ENCODE measurements around the gene GMEB2.
"Not testable (repeated sequence)": the region's sequence is repeated elsewhere in the genome, so short reads cannot be mapped to it uniquely, and the experiment has no call there.

GMEB2 gene

DNA sequence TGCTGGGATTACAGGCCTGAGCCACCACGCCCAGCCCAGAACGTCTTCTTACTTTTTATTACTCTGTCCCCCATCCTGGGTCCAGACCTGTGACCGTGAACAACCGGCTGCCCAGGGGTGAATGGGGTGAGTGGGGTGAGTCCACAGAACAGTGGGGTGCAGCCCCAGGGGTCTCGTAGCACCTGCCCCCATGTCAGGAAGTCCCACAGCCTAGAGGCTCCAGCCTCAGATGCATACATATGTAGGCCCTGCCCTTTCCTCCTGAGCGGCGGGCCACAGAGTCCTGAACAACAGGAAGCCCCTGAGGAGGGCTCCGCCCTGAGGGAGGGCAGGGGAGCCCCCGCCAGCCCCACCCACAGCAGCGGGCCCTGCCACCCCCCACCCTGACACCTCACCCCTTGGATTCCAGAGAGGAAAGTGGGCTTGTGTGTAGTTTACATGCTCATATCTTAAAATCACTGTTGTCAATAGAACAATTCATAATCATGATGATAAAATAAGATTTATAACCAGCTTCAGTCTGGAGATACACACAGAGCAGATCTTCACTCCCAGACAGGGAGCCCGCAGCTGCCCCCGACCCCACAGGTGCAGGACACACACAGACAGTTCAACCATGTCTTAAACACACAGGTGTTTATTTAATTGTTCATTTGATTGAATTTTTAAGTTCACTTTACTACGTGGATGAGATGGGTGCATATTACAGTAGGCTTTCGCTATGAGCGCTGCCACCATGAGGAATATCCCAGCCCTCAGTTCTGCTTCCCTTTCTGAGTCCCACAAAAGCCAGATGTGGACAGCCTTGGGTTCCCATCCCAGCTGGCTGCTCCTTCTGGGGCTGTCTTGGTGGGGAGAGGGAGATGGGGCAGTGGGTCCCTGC lies 12.4 kb upstream of the GMEB2 start:
- no peak for DNase-seq (ENCODE audit: low read depth)

DNA sequence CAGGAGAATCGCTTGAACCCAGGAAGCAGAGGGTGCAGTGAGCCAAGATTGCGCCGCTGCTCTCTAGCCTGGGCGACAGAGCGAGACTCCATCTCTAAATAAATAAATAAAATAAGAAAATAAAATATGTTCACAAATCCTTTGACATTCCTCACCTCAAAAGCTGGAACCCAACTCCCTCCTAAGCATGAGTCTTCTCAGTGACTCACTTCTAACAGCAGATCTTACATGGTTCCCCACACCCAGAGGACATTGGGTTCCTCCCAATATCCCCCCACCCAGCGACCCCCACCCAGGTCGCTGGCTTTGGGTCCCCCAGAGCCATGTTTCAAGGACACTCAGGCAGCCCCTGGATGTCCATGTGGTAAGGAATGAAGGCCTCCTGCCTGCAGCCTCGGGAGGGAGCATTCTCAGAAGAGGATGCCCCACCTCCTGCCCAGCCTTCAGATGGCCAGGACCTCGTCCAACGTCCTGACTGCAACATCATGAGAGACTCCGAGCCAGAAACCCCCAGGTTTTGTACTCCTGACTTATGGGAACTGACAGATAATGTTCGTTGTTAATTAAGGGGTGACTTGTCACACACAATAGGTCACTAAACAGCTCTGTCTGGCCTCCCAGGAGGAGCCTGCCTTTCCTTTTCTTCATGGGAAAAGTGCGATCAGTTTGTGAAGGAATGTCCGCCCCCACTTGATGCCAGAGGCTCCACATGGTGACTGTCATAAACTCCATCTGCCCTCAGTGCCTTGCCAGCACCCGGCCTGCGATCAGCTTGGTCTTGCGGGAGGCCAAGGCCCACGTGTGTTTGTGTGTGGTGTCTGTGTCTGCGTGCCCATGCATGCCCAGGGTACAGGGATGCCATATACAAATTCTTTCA lies 10.1 kb upstream of the GMEB2 start:
- DNase-seq (ENCODE audit: low read depth), result no peak

DNA sequence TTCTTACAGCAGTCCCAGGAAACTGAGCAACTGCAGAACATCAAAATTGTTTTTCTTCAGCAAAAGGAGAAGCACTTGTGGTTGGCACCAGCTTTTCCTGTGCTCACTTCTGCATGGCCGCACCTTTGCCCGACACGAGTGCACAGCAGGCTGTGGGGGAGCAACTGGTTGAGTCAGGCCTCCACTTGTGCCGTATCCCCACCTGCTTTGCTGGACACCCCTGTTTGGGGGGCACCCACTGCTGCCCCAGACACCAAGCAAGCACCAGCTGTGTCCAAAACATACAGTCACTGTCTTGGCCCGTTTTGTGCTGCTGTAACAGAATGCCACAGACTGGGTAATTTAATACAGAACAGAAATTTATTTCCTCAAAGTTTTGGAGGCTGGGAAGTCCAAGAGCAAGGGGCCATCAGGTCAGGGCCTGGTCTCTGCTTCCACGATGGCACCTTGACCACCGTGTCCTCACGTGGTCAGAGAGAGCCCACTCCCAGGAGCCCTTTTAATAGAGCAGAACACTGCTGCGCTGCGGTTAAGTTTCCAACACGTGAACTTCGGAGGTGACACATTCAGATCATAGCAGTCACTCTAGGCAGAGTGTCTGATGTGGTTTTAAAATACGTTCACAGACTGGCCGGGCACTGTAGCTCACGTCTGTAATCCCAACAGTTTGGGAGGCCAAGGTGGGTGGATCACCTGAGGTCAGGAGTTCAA lies 8.7 kb upstream of the GMEB2 start:
- no peak for DNase-seq (ENCODE audit: low read depth)

DNA sequence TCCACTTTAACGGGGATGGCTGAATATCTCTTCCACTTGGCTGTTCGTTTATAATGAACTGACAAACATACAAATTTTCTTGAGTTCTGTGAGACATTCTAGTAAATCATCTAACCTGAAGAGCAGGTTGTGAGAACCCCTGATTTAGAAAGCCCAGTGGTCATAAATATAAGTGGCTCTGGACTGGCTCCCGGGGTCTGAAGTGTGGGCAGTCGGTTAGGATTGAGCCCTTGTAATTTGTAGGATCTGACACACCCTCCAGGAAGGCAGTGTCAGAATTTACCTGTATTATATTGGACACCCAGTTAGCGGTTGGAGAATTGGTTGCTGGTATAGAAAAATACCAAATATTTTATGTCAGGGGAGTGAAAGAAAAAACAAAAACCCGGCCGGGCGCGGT lies 6.8 kb upstream of the GMEB2 start:
- no peak for DNase-seq (ENCODE audit: low read depth)

DNA sequence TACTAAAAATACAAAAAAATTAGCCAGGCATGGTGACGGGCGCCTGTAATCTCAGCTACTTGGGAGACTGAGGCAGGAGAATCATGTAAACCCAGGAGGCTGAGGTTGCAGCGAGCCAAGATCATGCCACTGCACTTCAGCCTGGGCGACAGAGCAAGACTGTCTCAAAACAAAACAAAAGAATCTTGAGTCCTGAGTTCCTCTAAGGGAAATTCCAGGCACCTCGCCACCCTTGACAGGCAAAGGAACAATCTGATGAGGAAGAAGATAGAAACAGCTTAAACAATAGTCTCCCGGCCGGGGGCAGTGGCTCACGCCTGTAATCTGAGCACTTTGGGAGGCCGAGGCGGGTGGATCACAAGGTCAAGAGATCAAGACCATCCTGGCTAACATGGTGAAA lies 4.5 kb upstream of the GMEB2 start:
- DNase-seq (ENCODE audit: low read depth), result not testable (repeated sequence)

DNA sequence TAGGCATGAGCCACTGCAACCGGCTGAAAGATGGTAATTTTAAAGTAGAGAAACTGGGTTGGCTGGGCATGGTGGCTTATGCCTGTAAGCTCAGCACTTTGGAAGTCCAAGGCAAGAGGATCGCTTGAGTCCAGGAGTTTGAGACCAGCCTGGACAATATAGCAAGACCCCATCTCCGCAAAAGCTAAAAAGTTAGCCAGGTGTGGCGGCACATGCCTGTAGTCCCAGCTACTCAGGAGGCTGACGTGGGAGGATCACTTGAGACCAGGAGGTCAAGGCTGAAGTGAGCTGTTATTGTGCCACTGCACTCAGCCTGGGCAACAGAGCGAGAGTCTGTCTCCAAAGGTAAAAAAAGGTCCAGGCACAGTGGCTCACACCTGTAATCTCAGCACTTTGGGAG lies 4.1 kb upstream of the GMEB2 start:
- not testable (repeated sequence) for DNase-seq (ENCODE audit: low read depth)

DNA sequence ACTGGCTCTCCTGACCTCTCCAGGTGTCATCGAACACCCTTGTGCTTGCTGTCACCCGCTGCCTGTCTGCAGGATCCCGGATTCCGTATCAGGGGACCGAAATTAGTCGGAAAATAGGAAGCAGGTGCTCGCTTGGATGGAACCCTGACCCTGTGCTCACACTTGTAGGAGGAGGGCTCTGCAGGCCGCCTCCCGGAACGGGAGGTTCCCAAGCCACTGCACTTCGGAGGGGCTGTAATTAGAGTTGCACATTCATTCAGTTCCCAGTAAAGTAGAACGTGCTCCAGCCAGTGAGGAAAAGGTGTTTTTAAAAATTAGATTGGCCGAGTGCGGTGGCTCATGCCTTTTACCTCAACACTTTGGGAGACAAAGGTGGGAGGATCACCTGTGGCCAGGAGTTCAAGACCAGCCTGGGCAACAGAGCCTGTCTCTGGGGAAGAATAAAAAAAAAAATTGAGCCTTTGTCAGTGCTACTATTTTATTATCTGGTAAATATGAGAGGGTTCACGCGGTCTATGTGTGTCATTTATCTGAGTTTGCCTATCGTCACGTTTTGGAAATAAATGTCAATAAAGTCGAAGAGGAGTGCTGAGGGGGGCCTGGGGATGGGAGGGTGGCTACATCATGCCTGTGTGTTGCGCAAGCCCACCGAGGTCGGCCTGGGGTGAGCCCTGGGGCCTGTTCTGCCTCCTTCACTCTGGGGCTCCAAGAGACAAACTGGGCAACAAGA lies 1.5 kb upstream of the GMEB2 start:
- DNase-seq (ENCODE audit: low read depth), result no peak

DNA sequence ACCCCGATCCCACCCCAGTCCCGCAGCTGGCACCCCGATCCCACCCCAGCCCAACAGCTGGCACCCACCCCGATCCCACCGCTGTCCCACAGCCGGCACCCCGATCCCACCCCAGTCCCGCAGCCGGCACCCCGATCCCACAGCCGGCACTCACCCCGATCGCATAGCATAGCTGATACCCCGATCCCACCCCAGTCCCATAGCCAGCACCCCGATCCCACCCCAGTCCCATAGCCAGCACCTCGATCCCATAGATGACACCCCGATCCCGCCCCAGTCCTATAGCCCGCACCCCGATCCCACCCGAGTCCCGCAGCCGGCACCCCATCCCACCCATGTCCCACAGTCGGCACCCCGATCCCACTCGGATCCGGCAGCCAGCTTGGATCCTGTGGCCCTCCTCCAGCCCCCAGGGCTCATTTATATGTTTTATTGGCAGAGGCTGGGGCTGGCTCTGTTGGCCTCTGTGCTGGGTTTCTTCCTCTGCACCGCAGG lies 897 bp upstream of the GMEB2 start:
- DNase-seq (ENCODE audit: low read depth), result no peak

DNA sequence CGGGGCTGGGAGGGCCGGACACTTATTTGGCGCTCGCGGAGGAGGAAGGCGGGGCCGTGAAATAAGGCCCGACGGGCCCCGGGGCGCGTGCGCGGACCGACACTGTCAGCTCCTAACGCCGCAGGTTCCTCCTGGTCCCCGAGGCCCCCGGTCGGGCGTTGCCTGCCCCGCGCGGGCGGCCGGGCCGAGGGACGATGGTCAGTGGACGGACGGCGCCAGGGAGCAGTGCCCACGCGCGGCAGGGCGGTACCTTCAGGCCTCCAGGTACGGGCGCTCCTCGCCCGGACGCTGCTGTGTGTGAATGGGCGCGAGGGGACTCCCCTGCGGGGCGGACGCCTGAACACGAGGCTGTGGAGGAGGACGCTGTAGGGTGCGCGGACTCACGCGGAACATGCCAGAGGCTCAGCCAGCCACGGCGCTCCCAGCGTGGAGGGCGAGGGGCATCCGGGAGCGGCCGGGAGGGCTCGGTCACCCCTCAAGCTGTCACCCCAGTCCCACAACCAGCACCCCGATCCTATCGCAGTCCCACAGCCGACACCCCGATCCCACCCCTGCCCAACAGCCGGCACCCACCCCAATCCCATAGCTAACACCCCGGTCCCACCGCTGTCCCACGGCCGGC lies 339 bp upstream of the GMEB2 start:
- DNase-seq (ENCODE audit: low read depth), result peak; percentile 78

DNA sequence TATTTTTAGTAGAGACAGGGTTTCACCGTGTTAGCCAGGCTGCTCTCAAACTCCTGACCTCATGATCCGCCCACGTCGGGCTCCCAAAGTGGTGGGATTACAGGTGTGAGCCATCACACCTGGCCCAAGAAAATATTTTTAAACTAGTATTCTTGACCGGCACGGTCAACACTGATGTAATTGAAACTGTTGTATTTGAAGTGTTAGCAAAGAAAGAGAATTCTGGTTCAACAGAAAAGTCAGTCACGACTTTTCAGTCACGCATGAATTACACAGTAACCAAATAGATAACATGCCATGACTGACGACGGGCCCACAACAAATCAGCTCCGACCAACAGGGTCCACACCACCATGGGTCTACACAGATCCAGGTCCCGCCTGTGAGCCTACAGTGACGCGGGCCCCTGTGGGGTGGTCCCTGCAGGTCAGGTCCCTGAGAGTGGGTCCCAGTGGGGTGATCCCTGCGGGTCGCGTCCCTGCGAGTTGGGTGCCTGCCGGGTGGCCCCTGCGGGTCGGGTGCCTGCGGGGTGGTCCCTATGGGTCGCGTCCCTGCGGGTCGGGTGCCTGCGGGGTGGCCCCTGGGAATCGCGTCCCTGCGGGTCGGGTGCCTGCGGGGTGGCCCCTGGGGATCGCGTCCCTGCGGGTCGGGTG lies 1.0 kb downstream of the GMEB2 start:
- no peak for DNase-seq (ENCODE audit: low read depth)

DNA sequence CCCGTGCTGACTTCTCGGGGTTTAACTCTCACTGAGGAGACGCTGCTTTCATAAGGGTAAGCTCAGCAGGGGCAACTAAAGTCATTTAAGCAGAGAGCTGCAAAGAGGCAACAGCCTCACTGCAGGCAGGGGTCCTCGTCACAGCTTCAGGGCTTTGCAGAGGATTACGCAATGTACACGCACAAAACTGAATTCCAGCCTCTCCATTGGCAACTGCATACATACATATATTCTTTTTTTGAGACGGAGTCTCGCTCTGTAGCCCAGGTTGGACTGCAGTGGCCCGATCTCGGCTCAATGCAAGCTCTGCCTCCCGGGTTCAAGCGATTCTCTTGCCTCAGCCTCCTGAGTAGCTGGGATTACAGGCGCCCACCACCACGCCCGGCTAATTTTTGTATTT lies 2.4 kb downstream of the GMEB2 start:
- no peak for DNase-seq (ENCODE audit: low read depth)

DNA sequence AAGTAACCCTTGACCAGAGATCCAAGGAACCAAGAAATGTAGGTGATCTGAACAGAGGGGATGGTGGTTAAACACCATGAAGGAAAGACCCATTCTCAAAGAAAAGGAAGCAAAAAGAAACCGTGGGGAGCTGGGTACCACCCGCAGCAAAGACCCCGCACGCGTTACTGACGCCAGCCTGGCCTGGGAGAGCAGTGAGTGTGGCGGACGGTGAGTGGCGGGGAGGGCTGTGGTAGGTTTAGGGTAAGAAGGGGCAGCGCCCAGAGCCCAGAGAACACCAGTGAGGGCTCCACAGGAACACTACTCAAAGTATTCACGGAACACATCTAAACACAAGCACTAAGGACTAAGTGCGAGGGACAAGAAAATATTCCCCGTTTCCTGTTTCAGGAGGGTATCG lies 4.2 kb downstream of the GMEB2 start:
- no peak for DNase-seq (ENCODE audit: low read depth)

DNA sequence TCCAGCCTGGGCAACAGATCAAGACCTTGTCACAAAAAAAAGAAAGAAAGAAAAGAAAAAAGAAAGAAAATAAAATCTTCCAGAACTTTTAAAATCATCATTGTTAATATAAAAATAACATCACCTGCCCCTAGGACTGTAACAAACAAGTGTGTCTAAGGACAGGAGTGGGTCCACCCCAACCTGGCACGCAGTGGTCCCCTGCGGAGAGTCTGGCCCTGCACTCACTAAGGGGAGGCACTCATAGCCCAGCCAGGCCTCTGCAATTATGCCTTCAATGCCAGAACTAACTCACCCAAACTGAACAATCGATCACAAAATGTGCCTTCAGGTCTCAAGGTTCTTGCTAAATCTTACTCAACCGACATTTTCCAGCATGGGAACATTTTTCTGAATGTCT lies 4.8 kb downstream of the GMEB2 start:
- DNase-seq (ENCODE audit: low read depth), result no peak

DNA sequence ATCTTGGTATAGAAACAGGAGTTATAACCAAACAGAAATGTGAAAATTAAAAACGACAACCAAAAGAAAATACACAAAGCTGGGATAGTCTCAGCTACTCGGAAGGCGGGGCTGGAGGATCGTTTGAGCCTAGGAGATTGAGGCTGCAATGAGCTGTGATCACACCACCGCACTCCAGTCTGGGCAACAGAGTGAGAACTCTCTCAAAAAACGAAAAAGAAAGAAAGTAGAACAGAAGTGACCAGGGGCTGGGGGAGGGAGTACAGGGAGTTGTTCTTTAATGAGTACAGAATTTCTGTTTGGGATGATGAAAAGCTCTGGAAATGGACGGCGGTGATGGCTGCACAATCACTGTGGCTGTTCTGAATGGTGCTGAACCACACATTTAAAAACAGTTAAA lies 5.9 kb downstream of the GMEB2 start:
- no peak for DNase-seq (ENCODE audit: low read depth)

DNA sequence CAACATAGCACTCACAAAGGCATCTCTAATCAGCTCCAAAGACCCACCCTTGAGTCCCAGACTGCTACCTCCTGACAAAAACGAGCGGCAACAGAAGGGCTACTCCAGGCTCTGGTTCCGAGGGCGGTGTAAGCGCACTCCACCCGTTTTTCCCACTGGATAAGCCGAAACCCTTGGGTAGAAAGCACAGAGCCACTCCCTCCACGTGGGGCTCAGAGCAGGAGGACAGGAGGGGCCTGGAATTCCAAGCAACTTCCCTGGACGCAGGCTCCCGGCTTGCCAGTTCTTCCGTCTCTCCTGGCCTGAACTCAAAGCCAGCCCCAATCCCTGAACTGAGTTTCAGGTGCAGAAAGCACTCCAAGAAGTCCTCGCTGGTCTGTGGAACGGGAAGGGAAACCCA lies 7.4 kb downstream of the GMEB2 start:
- no peak for DNase-seq (ENCODE audit: low read depth)

DNA sequence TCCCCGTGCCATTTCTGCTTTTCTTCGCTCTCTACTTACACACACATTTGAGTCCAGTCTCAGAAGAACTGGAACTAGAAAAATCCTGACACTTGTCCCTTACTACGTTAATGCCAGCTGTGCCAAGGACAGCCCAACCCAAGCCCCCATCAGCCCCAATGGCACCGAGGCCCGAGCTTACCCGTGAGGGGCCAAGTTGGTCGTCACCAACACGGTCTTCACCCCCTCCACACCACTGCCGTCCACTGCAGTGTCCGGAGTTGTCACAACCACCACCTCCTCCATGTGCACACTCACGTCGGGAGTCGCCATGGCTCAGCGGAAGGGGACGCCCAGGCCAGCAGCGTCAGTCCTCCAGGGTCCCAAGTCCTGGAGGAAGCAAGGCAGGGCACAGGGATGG lies 7.8 kb downstream of the GMEB2 start:
- DNase-seq (ENCODE audit: low read depth), result no peak

DNA sequence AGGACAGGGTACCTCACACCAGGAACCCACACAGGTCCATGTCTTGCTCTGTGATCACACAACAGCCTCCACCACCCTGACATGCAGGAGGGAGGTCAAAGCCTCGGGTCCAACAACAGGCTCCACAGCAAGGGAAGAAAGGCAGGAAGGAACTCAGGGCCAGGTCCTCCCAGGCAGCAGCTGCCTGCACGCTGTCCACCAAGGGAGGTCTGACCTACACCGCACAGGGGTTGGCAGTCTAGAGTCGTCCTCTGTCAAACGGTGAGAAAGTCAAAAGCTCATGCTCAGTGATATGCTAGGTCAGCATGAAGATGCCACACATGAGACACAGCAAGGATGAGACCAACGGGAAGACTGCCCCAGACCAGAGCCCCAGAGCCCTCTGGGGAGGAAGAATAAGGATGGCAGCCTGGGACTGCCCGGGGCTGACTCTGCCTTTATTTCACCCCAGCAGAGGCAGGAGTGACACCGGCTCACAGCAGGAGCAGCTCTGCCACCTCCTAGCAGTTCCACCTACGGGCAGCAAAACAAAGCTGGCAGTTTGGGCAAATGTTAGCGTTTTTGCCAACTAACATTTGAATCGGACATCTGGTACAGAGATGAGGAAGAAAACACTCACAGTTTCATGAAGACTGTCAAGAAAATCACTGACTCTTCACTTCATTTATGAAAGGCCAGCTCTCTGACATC lies 8.5 kb downstream of the GMEB2 start:
- DNase-seq (ENCODE audit: low read depth), result no peak

DNA sequence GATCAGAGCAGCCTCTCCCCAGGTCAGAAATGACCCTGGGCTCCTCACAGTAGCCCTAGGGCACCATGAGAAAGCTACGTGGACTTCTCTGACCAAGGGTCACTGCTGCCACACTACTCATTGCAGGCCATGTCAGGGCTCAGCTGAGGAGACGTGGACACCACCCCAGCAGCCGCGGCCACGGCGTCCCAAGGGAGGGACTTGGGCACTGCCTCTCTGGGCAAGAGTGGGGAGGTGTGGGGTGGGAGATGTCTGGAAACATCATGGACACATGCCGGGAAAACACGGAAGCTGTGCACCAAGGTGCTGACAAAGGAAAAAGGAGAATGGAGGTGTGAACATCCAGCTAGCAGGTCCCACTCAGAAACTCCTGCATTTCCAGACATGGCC lies 9.0 kb downstream of the GMEB2 start:
- DNase-seq (ENCODE audit: low read depth), result no peak

DNA sequence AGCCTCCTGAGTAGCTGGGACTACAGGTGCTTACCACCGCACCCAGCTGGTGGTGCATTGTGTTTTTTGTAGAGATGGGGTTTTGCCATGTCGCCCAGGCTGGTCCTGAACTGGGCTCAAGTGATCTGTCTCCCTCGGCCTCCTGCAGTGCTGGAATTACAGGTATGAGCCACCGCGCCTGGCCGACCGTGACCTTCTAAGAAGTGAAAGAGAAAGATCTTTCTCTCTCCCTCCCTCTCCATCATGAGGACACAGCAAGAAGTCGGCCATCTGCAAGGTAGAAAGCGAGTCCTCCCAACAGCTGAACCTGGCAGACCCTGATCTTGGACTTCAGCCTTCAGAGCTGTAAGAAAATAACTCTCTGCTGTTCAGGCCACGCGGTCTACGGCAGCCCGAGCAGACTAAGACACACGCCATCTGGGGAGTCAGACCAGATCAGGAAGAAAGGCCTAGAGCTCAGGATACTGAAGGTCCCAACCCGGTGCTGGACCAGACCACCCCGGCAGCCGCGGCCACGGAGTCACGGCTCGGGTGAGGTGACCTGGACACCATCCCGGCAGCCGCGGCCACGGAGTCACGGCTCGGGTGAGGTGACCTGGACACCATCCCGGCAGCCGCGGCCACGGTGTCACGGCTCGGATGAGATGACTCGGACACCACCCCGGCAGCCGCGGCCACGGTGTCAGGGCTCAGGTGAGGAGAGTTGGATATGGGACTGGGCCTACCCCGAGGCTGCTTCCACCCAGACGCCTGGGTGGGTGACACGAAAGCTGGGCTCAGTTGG lies 9.6 kb downstream of the GMEB2 start:
- no peak for DNase-seq (ENCODE audit: low read depth)
